ENCODE results near the gene SLC39A1. TPM values are rescaled to one million over a fixed set of nuclear protein-coding genes. Genes with fewer than 3 reads are reported as not detected.

SLC39A1 gene
- total and polyA plus RNA-seq, 2 experiments from 2014 or later: 87.3 to 220 TPM

GRCh38 chr1:153987621-153988020 is 24.3 kb upstream of the SLC39A1 start:
- TF ChIP-seq NANOG (IDR thresholded peaks at IDR 0.05; ENCODE audit: borderline replicate concordance) (no peak), ZNF114 (CRISPR knock-in tag; IDR thresholded peaks at IDR 0.05) (no peak), EZH2 (IDR thresholded peaks at IDR 0.05; ENCODE audit: low read depth, unreplicated experiment) (no peak), ETS1 (IDR thresholded peaks at IDR 0.05) (no peak), JUNB (IDR thresholded peaks at IDR 0.05; ENCODE audit: unreplicated experiment) (no peak), REST (IDR thresholded peaks at IDR 0.05; ENCODE audit: unreplicated experiment) (no peak), EZH2phosphoT487 (IDR thresholded peaks at IDR 0.05; ENCODE audit: unreplicated experiment) (no peak), CREB1 (CRISPR knock-in tag; IDR thresholded peaks at IDR 0.05; ENCODE audit: low read depth) (no peak), POLR2AphosphoS5 (IDR thresholded peaks at IDR 0.05; ENCODE audit: low read depth) (no peak), ZNF331 (CRISPR knock-in tag; IDR thresholded peaks at IDR 0.05; ENCODE audit: low read depth) (no peak), STAT1 (IDR thresholded peaks at IDR 0.05; ENCODE audit: unreplicated experiment) (no peak)
- TF ChIP-seq, protein P1, sequence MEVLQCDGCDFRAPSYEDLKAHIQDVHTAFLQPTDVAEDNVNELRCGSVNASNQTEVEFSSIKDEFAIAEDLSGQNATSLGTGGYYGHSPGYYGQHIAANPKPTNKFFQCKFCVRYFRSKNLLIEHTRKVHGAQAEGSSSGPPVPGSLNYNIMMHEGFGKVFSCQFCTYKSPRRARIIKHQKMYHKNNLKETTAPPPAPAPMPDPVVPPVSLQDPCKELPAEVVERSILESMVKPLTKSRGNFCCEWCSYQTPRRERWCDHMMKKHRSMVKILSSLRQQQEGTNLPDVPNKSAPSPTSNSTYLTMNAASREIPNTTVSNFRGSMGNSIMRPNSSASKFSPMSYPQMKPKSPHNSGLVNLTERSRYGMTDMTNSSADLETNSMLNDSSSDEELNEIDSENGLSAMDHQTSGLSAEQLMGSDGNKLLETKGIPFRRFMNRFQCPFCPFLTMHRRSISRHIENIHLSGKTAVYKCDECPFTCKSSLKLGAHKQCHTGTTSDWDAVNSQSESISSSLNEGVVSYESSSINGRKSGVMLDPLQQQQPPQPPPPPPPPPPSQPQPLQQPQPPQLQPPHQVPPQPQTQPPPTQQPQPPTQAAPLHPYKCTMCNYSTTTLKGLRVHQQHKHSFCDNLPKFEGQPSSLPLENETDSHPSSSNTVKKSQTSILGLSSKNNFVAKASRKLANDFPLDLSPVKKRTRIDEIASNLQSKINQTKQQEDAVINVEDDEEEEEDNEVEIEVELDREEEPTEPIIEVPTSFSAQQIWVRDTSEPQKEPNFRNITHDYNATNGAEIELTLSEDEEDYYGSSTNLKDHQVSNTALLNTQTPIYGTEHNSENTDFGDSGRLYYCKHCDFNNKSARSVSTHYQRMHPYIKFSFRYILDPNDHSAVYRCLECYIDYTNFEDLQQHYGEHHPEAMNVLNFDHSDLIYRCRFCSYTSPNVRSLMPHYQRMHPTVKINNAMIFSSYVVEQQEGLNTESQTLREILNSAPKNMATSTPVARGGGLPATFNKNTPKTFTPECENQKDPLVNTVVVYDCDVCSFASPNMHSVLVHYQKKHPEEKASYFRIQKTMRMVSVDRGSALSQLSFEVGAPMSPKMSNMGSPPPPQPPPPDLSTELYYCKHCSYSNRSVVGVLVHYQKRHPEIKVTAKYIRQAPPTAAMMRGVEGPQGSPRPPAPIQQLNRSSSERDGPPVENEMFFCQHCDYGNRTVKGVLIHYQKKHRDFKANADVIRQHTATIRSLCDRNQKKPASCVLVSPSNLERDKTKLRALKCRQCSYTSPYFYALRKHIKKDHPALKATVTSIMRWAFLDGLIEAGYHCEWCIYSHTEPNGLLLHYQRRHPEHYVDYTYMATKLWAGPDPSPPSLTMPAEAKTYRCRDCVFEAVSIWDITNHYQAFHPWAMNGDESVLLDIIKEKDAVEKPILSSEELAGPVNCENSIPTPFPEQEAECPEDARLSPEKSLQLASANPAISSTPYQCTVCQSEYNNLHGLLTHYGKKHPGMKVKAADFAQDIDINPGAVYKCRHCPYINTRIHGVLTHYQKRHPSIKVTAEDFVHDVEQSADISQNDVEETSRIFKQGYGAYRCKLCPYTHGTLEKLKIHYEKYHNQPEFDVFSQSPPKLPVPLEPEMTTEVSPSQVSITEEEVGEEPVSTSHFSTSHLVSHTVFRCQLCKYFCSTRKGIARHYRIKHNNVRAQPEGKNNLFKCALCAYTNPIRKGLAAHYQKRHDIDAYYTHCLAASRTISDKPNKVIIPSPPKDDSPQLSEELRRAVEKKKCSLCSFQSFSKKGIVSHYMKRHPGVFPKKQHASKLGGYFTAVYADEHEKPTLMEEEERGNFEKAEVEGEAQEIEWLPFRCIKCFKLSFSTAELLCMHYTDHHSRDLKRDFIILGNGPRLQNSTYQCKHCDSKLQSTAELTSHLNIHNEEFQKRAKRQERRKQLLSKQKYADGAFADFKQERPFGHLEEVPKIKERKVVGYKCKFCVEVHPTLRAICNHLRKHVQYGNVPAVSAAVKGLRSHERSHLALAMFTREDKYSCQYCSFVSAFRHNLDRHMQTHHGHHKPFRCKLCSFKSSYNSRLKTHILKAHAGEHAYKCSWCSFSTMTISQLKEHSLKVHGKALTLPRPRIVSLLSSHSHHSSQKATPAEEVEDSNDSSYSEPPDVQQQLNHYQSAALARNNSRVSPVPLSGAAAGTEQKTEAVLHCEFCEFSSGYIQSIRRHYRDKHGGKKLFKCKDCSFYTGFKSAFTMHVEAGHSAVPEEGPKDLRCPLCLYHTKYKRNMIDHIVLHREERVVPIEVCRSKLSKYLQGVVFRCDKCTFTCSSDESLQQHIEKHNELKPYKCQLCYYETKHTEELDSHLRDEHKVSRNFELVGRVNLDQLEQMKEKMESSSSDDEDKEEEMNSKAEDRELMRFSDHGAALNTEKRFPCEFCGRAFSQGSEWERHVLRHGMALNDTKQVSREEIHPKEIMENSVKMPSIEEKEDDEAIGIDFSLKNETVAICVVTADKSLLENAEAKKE (CRISPR knock-in tag; IDR thresholded peaks at IDR 0.05): no peak
- TF ChIP-seq, protein P2, sequence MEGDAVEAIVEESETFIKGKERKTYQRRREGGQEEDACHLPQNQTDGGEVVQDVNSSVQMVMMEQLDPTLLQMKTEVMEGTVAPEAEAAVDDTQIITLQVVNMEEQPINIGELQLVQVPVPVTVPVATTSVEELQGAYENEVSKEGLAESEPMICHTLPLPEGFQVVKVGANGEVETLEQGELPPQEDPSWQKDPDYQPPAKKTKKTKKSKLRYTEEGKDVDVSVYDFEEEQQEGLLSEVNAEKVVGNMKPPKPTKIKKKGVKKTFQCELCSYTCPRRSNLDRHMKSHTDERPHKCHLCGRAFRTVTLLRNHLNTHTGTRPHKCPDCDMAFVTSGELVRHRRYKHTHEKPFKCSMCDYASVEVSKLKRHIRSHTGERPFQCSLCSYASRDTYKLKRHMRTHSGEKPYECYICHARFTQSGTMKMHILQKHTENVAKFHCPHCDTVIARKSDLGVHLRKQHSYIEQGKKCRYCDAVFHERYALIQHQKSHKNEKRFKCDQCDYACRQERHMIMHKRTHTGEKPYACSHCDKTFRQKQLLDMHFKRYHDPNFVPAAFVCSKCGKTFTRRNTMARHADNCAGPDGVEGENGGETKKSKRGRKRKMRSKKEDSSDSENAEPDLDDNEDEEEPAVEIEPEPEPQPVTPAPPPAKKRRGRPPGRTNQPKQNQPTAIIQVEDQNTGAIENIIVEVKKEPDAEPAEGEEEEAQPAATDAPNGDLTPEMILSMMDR (conservative IDR thresholded peaks at IDR 0.05; ENCODE audit: low read depth in 2 of 2): no peak
- no peak overlapping the region for H2AFZ ChIP-seq

More at GRCh38 chr1:153987621-153988020, 24.3 kb upstream of the SLC39A1 start:
- no peak for DNase-seq (ENCODE audit: low spot score)
- peaks cover 4% of the 10 kb centered on the region; the same call in 1 of the 3 replicates for H3K9me3 Mint-ChIP-seq
- peaks cover 22% of the 10 kb centered on the region for H4K20me1 ChIP-seq (replicated peaks; ENCODE audit: insufficient read depth)
- H3K27me3 ChIP-seq (ENCODE audit: insufficient read depth): no peaks in the 10 kb centered on the region
- no peak overlapping the region for H3K27ac Mint-ChIP-seq
- ATAC-seq: no peak
- H3K9me2 ChIP-seq (ENCODE audit: insufficient read depth): no peaks in the 10 kb centered on the region
- H3K4me3 Mint-ChIP-seq: no peak overlapping the region; the same call in 2 of the 3 replicates
- H3K27me3 Mint-ChIP-seq (ENCODE audit: insufficient read depth, low read depth, poor library complexity): peaks cover 30% of the 10 kb centered on the region
- H3K4me2 ChIP-seq: no peak overlapping the region
- peaks cover 27% of the 10 kb centered on the region for H3K36me3 ChIP-seq (ENCODE audit: insufficient read depth)
- peaks cover 21% of the 10 kb centered on the region for H3K4me1 ChIP-seq (ENCODE audit: insufficient read depth)
- peaks cover 38% of the 10 kb centered on the region for H3K79me2 ChIP-seq (replicated peaks; ENCODE audit: insufficient read depth)
- peaks cover 42% of the 10 kb centered on the region for H3K36me3 Mint-ChIP-seq (ENCODE audit: low read depth)
- no peak overlapping the region for H3K4me3 ChIP-seq
- peaks cover 14% of the 10 kb centered on the region for H3F3A ChIP-seq (replicated peaks; ENCODE audit: low read depth)
- H3K27ac ChIP-seq (ENCODE audit: low read depth): no peak overlapping the region
- H3K4me1 Mint-ChIP-seq: peaks cover 31% of the 10 kb centered on the region
